ENCODE measurements around the gene CCDC127.

GRCh38 chr5:179401-179800 is 38.6 kb downstream of the CCDC127 start:
- TF ChIP-seq CTCF (IDR thresholded peaks at IDR 0.05; ENCODE audit: insufficient read depth, low read depth, low read length) = no peak
- no peak for TF ChIP-seq EZH2 (IDR thresholded peaks at IDR 0.05; ENCODE audit: insufficient read depth, low read length)
